ENCODE measurements around the gene CPZ. TPM values are rescaled to one million over a fixed set of nuclear protein-coding genes. Genes with fewer than 3 reads are reported as not detected.
"Not testable (repeated sequence)": the region's sequence is repeated elsewhere in the genome, so short reads cannot be mapped to it uniquely, and the experiment has no call there.

The CPZ gene
- total RNA-seq, 1 experiment from 2014 or later, result 53.7 TPM

- Histone ChIP-seq H3K4me1 (no peaks in the 10 kb centered on the region), H3K9me3 (replicated peaks) (no peaks in the 10 kb centered on the region), H3K27me3 (no peaks in the 10 kb centered on the region), H3K27ac (no peak overlapping the region), H3K36me3 (peaks cover 88% of the 10 kb centered on the region), H3K4me3 (no peak overlapping the region)
- no peak for DNase-seq
Measured at GRCh38 chr4:8614365-8615193, 22.0 kb downstream of the CPZ start.

- Histone ChIP-seq H3K27me3 (no peaks in the 10 kb centered on the region), H3K4me3 (no peak overlapping the region), H3K36me3 (peaks cover 85% of the 10 kb centered on the region), H3K9me3 (replicated peaks) (no peaks in the 10 kb centered on the region), H3K4me1 (no peaks in the 10 kb centered on the region), H3K27ac (no peak overlapping the region)
- no peak for DNase-seq
Measured at GRCh38 chr4:8615366-8615765, 22.8 kb downstream of the CPZ start.

GRCh38 chr4:8615921-8616787 is 23.6 kb downstream of the CPZ start:
- H3K27ac ChIP-seq, result no peak overlapping the region
- DNase-seq, result no peak
- H3K27me3 ChIP-seq, result no peaks in the 10 kb centered on the region
- no peaks in the 10 kb centered on the region for H3K9me3 ChIP-seq (replicated peaks)
- H3K36me3 ChIP-seq, result peaks cover 78% of the 10 kb centered on the region
- H3K4me1 ChIP-seq, result no peaks in the 10 kb centered on the region
- no peak overlapping the region for H3K4me3 ChIP-seq

GRCh38 chr4:8616831-8617230 is 24.3 kb downstream of the CPZ start:
- Histone ChIP-seq H3K27me3 (no peaks in the 10 kb centered on the region), H3K27ac (no peak overlapping the region), H3K4me1 (no peaks in the 10 kb centered on the region), H3K4me3 (no peak overlapping the region), H3K9me3 (replicated peaks) (no peaks in the 10 kb centered on the region), H3K36me3 (peaks cover 71% of the 10 kb centered on the region)
- no peak for DNase-seq

GRCh38 chr4:8617486-8618040 is 25.0 kb downstream of the CPZ start:
- Histone ChIP-seq H3K27me3 (no peaks in the 10 kb centered on the region), H3K36me3 (peaks cover 66% of the 10 kb centered on the region), H3K27ac (no peak overlapping the region), H3K4me1 (no peaks in the 10 kb centered on the region), H3K4me3 (no peak overlapping the region), H3K9me3 (replicated peaks) (no peaks in the 10 kb centered on the region)
- DNase-seq, result no peak

- Histone ChIP-seq H3K4me1 (no peaks in the 10 kb centered on the region), H3K27me3 (no peaks in the 10 kb centered on the region), H3K9me3 (replicated peaks) (no peaks in the 10 kb centered on the region), H3K4me3 (no peak overlapping the region), H3K36me3 (peaks cover 60% of the 10 kb centered on the region), H3K27ac (no peak overlapping the region)
- no peak for DNase-seq
Measured at GRCh38 chr4:8618421-8618820, 25.9 kb downstream of the CPZ start.

- H3K4me1 ChIP-seq, result no peaks in the 10 kb centered on the region
- H3K36me3 ChIP-seq, result peaks cover 53% of the 10 kb centered on the region
- DNase-seq, result no peak
- no peak overlapping the region for H3K27ac ChIP-seq
- no peaks in the 10 kb centered on the region for H3K27me3 ChIP-seq
- no peak overlapping the region for H3K4me3 ChIP-seq
- no peaks in the 10 kb centered on the region for H3K9me3 ChIP-seq (replicated peaks)
Measured at GRCh38 chr4:8618961-8619720, 26.6 kb downstream of the CPZ start.

- H3K27me3 ChIP-seq; H3K9me3 ChIP-seq (replicated peaks); H3K4me1 ChIP-seq; H3K4me3 ChIP-seq; DNase-seq; H3K27ac ChIP-seq: not testable (repeated sequence)
- H3K36me3 ChIP-seq, result peaks cover 36% of the 10 kb centered on the region
Measured at GRCh38 chr4:8621135-8621534, 28.6 kb downstream of the CPZ start.

- not testable (repeated sequence) for DNase-seq; H3K27ac ChIP-seq; H3K9me3 ChIP-seq (replicated peaks); H3K36me3 ChIP-seq; H3K4me1 ChIP-seq; H3K27me3 ChIP-seq; H3K4me3 ChIP-seq
Measured at GRCh38 chr4:8624601-8625272, 32.2 kb downstream of the CPZ start.

- not testable (repeated sequence) for H3K36me3 ChIP-seq; H3K4me1 ChIP-seq; H3K27ac ChIP-seq; H3K9me3 ChIP-seq (replicated peaks); H3K4me3 ChIP-seq; DNase-seq; H3K27me3 ChIP-seq
Measured at GRCh38 chr4:8630240-8630905, 37.8 kb downstream of the CPZ start.

GRCh38 chr4:8631896-8632295 is 39.3 kb downstream of the CPZ start:
- DNase-seq; H3K4me3 ChIP-seq; H3K36me3 ChIP-seq; H3K27me3 ChIP-seq; H3K9me3 ChIP-seq (replicated peaks); H3K4me1 ChIP-seq; H3K27ac ChIP-seq: not testable (repeated sequence)

- not testable (repeated sequence) for H3K4me3 ChIP-seq; H3K36me3 ChIP-seq; H3K4me1 ChIP-seq; H3K27ac ChIP-seq; H3K9me3 ChIP-seq (replicated peaks); DNase-seq
- H3K27me3 ChIP-seq, result peaks cover 18% of the 10 kb centered on the region
Measured at GRCh38 chr4:8634773-8635172, 42.2 kb downstream of the CPZ start.

- H3K4me1 ChIP-seq; H3K9me3 ChIP-seq (replicated peaks); H3K27ac ChIP-seq; H3K36me3 ChIP-seq; DNase-seq; H3K4me3 ChIP-seq: not testable (repeated sequence)
- H3K27me3 ChIP-seq, result peaks cover 27% of the 10 kb centered on the region
Measured at GRCh38 chr4:8635897-8636554, 43.5 kb downstream of the CPZ start.
